SK-N-SH (cell line): ENCODE results near the gene FAXDC2. TPM values are rescaled to one million over a fixed set of nuclear protein-coding genes. Genes with fewer than 3 reads are reported as not detected.

Experiments used
- CTCF ChIA-PET: fragments of 300-600, 350-600 bp; formaldehyde crosslinking; extraction: SDS; loops from one replicate; lab custom pipeline; 2021; lab: Yijun Ruan, JAX
- POLR2A ChIA-PET: fragments of 350-600 bp; sonication (Branson Sonifier 250); formaldehyde crosslinking; extraction: SDS; loops from one replicate; lab custom pipeline; 2020; ENCODE audit warnings: antibody characterized with exemption, inconsistent platforms; lab: Yijun Ruan, JAX
- DNase-seq: peaks from one replicate; pipeline ENCODE4 v3.0.0; 2012
- H2AFZ ChIP-seq: fragments of 200-600 bp; sonication (generic); 2 replicates; pipeline ENCODE4 v1.8.1; 2016; ENCODE audit warnings: antibody characterized with exemption, mild to moderate bottlenecking, low read depth
- H3F3A ChIP-seq: fragments of 200-600 bp; sonication (generic); replicated peaks from 2 replicates; pipeline ENCODE3; 2016; ENCODE audit warnings: antibody characterized with exemption, mild to moderate bottlenecking; ENCODE audit not compliant: insufficient read depth
- H3K27ac ChIP-seq, 2 experiments: fragments of 200-500 bp in 1 of 2; fragments of 200-600 bp in 1 of 2; sonication (Bioruptor generic) in 1 of 2; sonication (generic), shearing (Covaris generic) in 1 of 2; 2 replicates each; pipeline versions ENCODE4 v1.5.1 to v1.6.1; 2014 to 2016; ENCODE audit warnings: low read depth in 2 of 2, inconsistent platforms in 1 of 2, low read length in 1 of 2, mild to moderate bottlenecking in 1 of 2, mixed read lengths in 1 of 2
- H3K27me3 ChIP-seq: fragments of 200-600 bp; sonication (generic), shearing (Covaris generic); 2 replicates; pipeline ENCODE4 v1.6.1; 2016; ENCODE audit warnings: mixed run types; ENCODE audit not compliant: insufficient read depth
- H3K36me3 ChIP-seq, 2 experiments: fragments of 200-500 bp in 1 of 2; fragments of 200-600 bp in 1 of 2; sonication (Bioruptor generic) in 1 of 2; sonication (generic) in 1 of 2; replicated peaks in 1 of 2; 2 replicates each; pipeline versions ENCODE3 to v1.5.1; 2014 to 2016; ENCODE audit warnings: low read length in 1 of 2, mild to moderate bottlenecking in 1 of 2; ENCODE audit not compliant: insufficient read depth in 2 of 2, control insufficient read depth in 1 of 2
- H3K4me1 ChIP-seq, 2 experiments: fragments of 200-500 bp in 1 of 2; fragments of 200-600 bp in 1 of 2; sonication (Bioruptor generic) in 1 of 2; sonication (generic), shearing (Covaris generic) in 1 of 2; 2 replicates each; pipeline versions ENCODE4 v1.5.1 to v1.6.1; 2014 to 2016; ENCODE audit warnings: low read depth in 1 of 2, low read length in 1 of 2, mixed run types in 1 of 2; ENCODE audit not compliant: insufficient read depth in 2 of 2, control insufficient read depth in 1 of 2
- H3K4me2 ChIP-seq: fragments of 200-600 bp; sonication (generic), shearing (Covaris generic); 2 replicates; pipeline ENCODE4 v1.6.1; 2017; ENCODE audit warnings: mixed run types
- H3K4me3 ChIP-seq, 2 experiments: fragments of 200-500 bp in 1 of 2; fragments of 200-600 bp in 1 of 2; sonication (Bioruptor generic) in 1 of 2; sonication (generic), shearing (Covaris generic) in 1 of 2; 2 replicates each; pipeline versions ENCODE4 v1.5.1 to v1.8.1; 2014 to 2016; ENCODE audit warnings: low read depth in 2 of 2, inconsistent platforms in 1 of 2, low read length in 1 of 2, mild to moderate bottlenecking in 1 of 2, mixed read lengths in 1 of 2, moderate library complexity in 1 of 2
- H3K79me2 ChIP-seq: fragments of 200-600 bp; sonication (generic); 2 replicates; pipeline ENCODE4 v1.8.1; 2017; ENCODE audit warnings: mild to moderate bottlenecking; ENCODE audit not compliant: insufficient read depth
- H3K9ac ChIP-seq: fragments of 200-600 bp; sonication (generic); 2 replicates; pipeline ENCODE4 v1.6.1; 2017; ENCODE audit warnings: mixed run types
- H3K9me2 ChIP-seq: fragments of 200-600 bp; sonication (generic); 2 replicates; pipeline ENCODE4 v1.6.1; 2017; ENCODE audit warnings: mixed run types
- H3K9me3 ChIP-seq: fragments of 200-600 bp; sonication (generic); 2 replicates; pipeline ENCODE4 v1.6.1; 2017; ENCODE audit warnings: mixed run types, mild to moderate bottlenecking, moderate library complexity
- H4K20me1 ChIP-seq: fragments of 200-600 bp; sonication (generic); 2 replicates; pipeline ENCODE4 v1.6.1; 2017; ENCODE audit warnings: mild to moderate bottlenecking, mixed run types; ENCODE audit not compliant: insufficient read depth
- CHD2 ChIP-seq: fragments of 150-350 bp; IDR thresholded peaks from 2 replicates; pipeline ENCODE4 v1.6.1; 2018; ENCODE audit warnings: low read length; ENCODE audit not compliant: partially characterized antibody
- ELF1 ChIP-seq: IDR thresholded peaks from 2 replicates; pipeline ENCODE4 v1.4.0; 2012
- EZH2phosphoT487 ChIP-seq: fragments of 200-600 bp; sonication (generic); IDR thresholded peaks from 2 replicates; pipeline ENCODE4 v1.6.1; 2017; ENCODE audit warnings: low read depth, mixed run types, mild to moderate bottlenecking, antibody characterized with exemption, moderate library complexity, borderline replicate concordance
- FOXJ3 ChIP-seq: sonication (generic); formaldehyde crosslinking; IDR thresholded peaks from 2 replicates; pipeline ENCODE4 v1.5.1; 2020; ENCODE audit warnings: mild to moderate bottlenecking, missing genetic modification reagents
- GATA2 ChIP-seq: sonication (generic); formaldehyde crosslinking; IDR thresholded peaks from 2 replicates; pipeline ENCODE4 v1.5.0; 2020; ENCODE audit warnings: mild to moderate bottlenecking, missing genetic modification reagents
- MXI1 ChIP-seq: IDR thresholded peaks from 2 replicates; pipeline ENCODE4 v1.6.1; 2012; ENCODE audit warnings: mild to moderate bottlenecking, low read depth, low read length, improper control_type of control experiment
- NRF1 ChIP-seq: IDR thresholded peaks from 2 replicates; pipeline ENCODE4 v1.6.1; 2012; ENCODE audit warnings: low read depth, mild to moderate bottlenecking, low read length
- POLR2AphosphoS5 ChIP-seq: IDR thresholded peaks from 2 replicates; pipeline ENCODE4 v1.6.1; 2012; ENCODE audit warnings: low read depth, low read length
- RAD21 ChIP-seq: IDR thresholded peaks from 2 replicates; pipeline ENCODE4 v1.6.1; 2012; ENCODE audit warnings: mild to moderate bottlenecking, low read length
- RFX5 ChIP-seq: IDR thresholded peaks from 2 replicates; pipeline ENCODE4 v1.6.1; 2012; ENCODE audit warnings: mild to moderate bottlenecking, improper control_type of control experiment, low read length
- SIN3A ChIP-seq: IDR thresholded peaks from 2 replicates; pipeline ENCODE4 v1.6.1; 2012; ENCODE audit warnings: low read depth, mild to moderate bottlenecking, low read length, moderate library complexity, borderline replicate concordance
- TAF1 ChIP-seq: IDR thresholded peaks from 2 replicates; pipeline ENCODE4 v1.6.1; 2012; ENCODE audit warnings: low read depth, mild to moderate bottlenecking, low read length, moderate library complexity, borderline replicate concordance
- TEAD4 ChIP-seq: IDR thresholded peaks from 2 replicates; pipeline ENCODE4 v1.4.0; 2012; ENCODE audit warnings: mild to moderate bottlenecking, borderline replicate concordance; ENCODE audit not compliant: insufficient read depth
- YY1 ChIP-seq: IDR thresholded peaks from 2 replicates; pipeline ENCODE4 v1.4.0; 2012; ENCODE audit warnings: low read depth, mild to moderate bottlenecking
- WGBS: methylation state at CpG from one replicate; pipeline ENCODE4 v1.1.6; 2017; ENCODE audit warnings: low lambda C conversion rate; 5-methylcytosine and 5-hydroxymethylcytosine counted together
- polyA plus RNA-seq, 3 experiments: library from polyadenylated mRNA; depleted of rRNA; stranded (reverse); fragments of >200 nt; gene quantifications; 2 replicates each; pipeline ENCODE4 v1.2.3, GENCODE V29; 2012
- TF ChIP-seq, protein P1 (sequence below): IDR thresholded peaks from 2 replicates; pipeline ENCODE4 v1.4.0; 2012; ENCODE audit warnings: low read depth, borderline replicate concordance
- TF ChIP-seq, protein P2 (sequence below): fragments of 150-350 bp; IDR thresholded peaks from 2 replicates; pipeline ENCODE4 v1.6.1; 2017; ENCODE audit warnings: antibody characterized with exemption, low read length, low read depth, borderline replicate concordance
- TF ChIP-seq, protein P3 (sequence below): IDR thresholded peaks from 2 replicates; pipeline ENCODE4 v1.6.1; 2012; ENCODE audit warnings: mild to moderate bottlenecking, low read depth, low read length, moderate library complexity
- TF ChIP-seq, protein P4 (sequence below): fragments of 200-600 bp; sonication (generic); IDR thresholded peaks from 2 replicates; pipeline ENCODE4 v1.6.1; 2017; ENCODE audit warnings: antibody characterized with exemption, mild to moderate bottlenecking, moderate library complexity

The FAXDC2 gene
- polyA plus RNA-seq, 1 of the 3 experiments (the other 2 are of a cell fraction), result 6.0 TPM

DNA sequence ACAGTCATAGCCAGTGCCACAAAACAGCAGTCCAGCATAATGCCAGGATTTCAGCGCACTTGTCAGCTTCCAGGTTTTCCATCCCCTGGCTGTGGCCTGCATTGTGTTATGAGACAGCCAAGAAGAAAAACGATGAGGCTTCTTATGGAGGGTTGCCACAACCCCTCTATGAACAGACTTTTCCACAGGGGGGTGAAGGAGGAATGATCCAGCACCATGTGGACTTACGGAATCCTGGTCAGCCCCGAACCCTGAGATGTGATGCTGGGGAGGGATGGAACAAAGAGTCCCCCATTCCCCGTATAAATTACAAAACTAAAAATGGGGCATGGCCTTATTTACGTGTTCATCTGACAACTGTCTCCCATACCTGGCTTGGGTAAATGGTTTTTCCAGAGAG lies 32.6 kb downstream of the FAXDC2 start:
- Histone ChIP-seq H3K9ac (no peak overlapping the region), H3K79me2 (peaks cover 10% of the 10 kb centered on the region; the same call in 1 of the 2 replicates), H2AFZ (no peak overlapping the region), H3K4me2 (no peak overlapping the region), H4K20me1 (no peaks in the 10 kb centered on the region), H3K4me1 (no peaks in the 10 kb centered on the region; a peak in 1 of 4 replicates), H3K4me3 (no peak overlapping the region), H3K27me3 (no peaks in the 10 kb centered on the region), H3K27ac (no peak overlapping the region; a peak in 1 of 4 replicates), H3K9me2 (no peaks in the 10 kb centered on the region), H3K36me3 (peaks cover 28 to 76% of the 10 kb centered on the region in 2 experiments), H3F3A (no peaks in the 10 kb centered on the region), H3K9me3 (no peaks in the 10 kb centered on the region)
- TF ChIP-seq POLR2AphosphoS5 (no peak), YY1 (no peak), NRF1 (no peak), SIN3A (no peak), FOXJ3 (no peak), MXI1 (no peak), TEAD4 (no peak), GATA2 (CRISPR knock-in tag) (no peak), RAD21 (no peak), CHD2 (no peak), TAF1 (no peak), EZH2phosphoT487 (no peak), ELF1 (no peak), RFX5 (no peak)
- TF ChIP-seq, protein P1, sequence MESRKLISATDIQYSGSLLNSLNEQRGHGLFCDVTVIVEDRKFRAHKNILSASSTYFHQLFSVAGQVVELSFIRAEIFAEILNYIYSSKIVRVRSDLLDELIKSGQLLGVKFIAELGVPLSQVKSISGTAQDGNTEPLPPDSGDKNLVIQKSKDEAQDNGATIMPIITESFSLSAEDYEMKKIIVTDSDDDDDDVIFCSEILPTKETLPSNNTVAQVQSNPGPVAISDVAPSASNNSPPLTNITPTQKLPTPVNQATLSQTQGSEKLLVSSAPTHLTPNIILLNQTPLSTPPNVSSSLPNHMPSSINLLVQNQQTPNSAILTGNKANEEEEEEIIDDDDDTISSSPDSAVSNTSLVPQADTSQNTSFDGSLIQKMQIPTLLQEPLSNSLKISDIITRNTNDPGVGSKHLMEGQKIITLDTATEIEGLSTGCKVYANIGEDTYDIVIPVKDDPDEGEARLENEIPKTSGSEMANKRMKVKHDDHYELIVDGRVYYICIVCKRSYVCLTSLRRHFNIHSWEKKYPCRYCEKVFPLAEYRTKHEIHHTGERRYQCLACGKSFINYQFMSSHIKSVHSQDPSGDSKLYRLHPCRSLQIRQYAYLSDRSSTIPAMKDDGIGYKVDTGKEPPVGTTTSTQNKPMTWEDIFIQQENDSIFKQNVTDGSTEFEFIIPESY, result no peak
- TF ChIP-seq, protein P2, sequence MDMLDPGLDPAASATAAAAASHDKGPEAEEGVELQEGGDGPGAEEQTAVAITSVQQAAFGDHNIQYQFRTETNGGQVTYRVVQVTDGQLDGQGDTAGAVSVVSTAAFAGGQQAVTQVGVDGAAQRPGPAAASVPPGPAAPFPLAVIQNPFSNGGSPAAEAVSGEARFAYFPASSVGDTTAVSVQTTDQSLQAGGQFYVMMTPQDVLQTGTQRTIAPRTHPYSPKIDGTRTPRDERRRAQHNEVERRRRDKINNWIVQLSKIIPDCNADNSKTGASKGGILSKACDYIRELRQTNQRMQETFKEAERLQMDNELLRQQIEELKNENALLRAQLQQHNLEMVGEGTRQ, result no peak
- TF ChIP-seq, protein P3, sequence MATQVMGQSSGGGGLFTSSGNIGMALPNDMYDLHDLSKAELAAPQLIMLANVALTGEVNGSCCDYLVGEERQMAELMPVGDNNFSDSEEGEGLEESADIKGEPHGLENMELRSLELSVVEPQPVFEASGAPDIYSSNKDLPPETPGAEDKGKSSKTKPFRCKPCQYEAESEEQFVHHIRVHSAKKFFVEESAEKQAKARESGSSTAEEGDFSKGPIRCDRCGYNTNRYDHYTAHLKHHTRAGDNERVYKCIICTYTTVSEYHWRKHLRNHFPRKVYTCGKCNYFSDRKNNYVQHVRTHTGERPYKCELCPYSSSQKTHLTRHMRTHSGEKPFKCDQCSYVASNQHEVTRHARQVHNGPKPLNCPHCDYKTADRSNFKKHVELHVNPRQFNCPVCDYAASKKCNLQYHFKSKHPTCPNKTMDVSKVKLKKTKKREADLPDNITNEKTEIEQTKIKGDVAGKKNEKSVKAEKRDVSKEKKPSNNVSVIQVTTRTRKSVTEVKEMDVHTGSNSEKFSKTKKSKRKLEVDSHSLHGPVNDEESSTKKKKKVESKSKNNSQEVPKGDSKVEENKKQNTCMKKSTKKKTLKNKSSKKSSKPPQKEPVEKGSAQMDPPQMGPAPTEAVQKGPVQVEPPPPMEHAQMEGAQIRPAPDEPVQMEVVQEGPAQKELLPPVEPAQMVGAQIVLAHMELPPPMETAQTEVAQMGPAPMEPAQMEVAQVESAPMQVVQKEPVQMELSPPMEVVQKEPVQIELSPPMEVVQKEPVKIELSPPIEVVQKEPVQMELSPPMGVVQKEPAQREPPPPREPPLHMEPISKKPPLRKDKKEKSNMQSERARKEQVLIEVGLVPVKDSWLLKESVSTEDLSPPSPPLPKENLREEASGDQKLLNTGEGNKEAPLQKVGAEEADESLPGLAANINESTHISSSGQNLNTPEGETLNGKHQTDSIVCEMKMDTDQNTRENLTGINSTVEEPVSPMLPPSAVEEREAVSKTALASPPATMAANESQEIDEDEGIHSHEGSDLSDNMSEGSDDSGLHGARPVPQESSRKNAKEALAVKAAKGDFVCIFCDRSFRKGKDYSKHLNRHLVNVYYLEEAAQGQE, result no peak
- TF ChIP-seq, protein P4, sequence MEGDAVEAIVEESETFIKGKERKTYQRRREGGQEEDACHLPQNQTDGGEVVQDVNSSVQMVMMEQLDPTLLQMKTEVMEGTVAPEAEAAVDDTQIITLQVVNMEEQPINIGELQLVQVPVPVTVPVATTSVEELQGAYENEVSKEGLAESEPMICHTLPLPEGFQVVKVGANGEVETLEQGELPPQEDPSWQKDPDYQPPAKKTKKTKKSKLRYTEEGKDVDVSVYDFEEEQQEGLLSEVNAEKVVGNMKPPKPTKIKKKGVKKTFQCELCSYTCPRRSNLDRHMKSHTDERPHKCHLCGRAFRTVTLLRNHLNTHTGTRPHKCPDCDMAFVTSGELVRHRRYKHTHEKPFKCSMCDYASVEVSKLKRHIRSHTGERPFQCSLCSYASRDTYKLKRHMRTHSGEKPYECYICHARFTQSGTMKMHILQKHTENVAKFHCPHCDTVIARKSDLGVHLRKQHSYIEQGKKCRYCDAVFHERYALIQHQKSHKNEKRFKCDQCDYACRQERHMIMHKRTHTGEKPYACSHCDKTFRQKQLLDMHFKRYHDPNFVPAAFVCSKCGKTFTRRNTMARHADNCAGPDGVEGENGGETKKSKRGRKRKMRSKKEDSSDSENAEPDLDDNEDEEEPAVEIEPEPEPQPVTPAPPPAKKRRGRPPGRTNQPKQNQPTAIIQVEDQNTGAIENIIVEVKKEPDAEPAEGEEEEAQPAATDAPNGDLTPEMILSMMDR, result no peak
- 92% methylated on average over 6 of the region's 6 CpGs for WGBS
- CTCF ChIA-PET, result interaction anchor here (1.8 kb wide), 1 partner anchor 167 kb away, joined by 4 read pairs; no protein-coding TSS in a partner anchor
- POLR2A ChIA-PET, result no interaction called here
- DNase-seq, result no peak
